A673 (cell line): ENCODE data around the gene IQGAP1. TPM values are rescaled to one million over a fixed set of nuclear protein-coding genes. Genes with fewer than 3 reads are reported as not detected.
A peak's percentile ranks its signal among the peaks of the same experiment; 100 is the strongest.

Experiments used
- BruUV-seq: library from RNA; stranded (reverse); fragments of 400-500 nt; replicated peaks from 2 replicates; lab custom pipeline; 2021; lab: Mats Ljungman, UMichigan
- CTCF ChIA-PET: fragments of 300-600 bp; sonication (Branson Sonifier 250); formaldehyde crosslinking; loops from one replicate; lab custom pipeline; 2022; ENCODE audit warnings: antibody characterized with exemption; lab: Charles Lee
- POLR2A ChIA-PET: fragments of 300-600 bp; sonication (Branson Sonifier 250); formaldehyde crosslinking; loops from one replicate; lab custom pipeline; 2022; ENCODE audit warnings: antibody characterized with exemption; ENCODE audit not compliant: low non-redundant PET; lab: Charles Lee
- DNase-seq: peaks from one replicate; pipeline ENCODE4 v3.0.0-alpha.2; 2015; ENCODE audit warnings: low spot score
- H3K27ac ChIP-seq: fragments of 200-600 bp; sonication (generic); 2 replicates; pipeline ENCODE4 v1.5.1; 2016; ENCODE audit warnings: mixed run types, low read depth, mild to moderate bottlenecking, mixed read lengths, antibody characterized with exemption, low read length; ENCODE audit not compliant: poor library complexity, severe bottlenecking
- H3K27me3 ChIP-seq: fragments of 200-600 bp; sonication (generic); replicated peaks from 2 replicates; pipeline ENCODE4 v1.6.1; 2017; ENCODE audit warnings: mixed run types, low read depth, mild to moderate bottlenecking, mixed read lengths, antibody characterized with exemption, low read length; ENCODE audit not compliant: insufficient read depth, poor library complexity
- H3K36me3 ChIP-seq: fragments of 200-600 bp; sonication (generic); 2 replicates; pipeline ENCODE4 v1.6.1; 2016; ENCODE audit warnings: mixed run types, mild to moderate bottlenecking, mixed read lengths, antibody characterized with exemption, low read length; ENCODE audit not compliant: insufficient read depth, poor library complexity, severe bottlenecking
- H3K4me1 ChIP-seq: fragments of 200-600 bp; sonication (generic); 2 replicates; pipeline ENCODE4 v1.6.1; 2017; ENCODE audit warnings: mixed run types, mild to moderate bottlenecking, mixed read lengths, antibody characterized with exemption, low read length; ENCODE audit not compliant: insufficient read depth, poor library complexity, severe bottlenecking
- H3K4me3 ChIP-seq: fragments of 200-600 bp; sonication (generic); 2 replicates; pipeline ENCODE4 v1.5.1; 2016; ENCODE audit warnings: low read depth, mixed run types, mild to moderate bottlenecking, mixed read lengths, low read length; ENCODE audit not compliant: poor library complexity, severe bottlenecking
- H3K9me3 ChIP-seq: fragments of 200-600 bp; sonication (generic); 2 replicates; pipeline ENCODE4 v1.6.1; 2016; ENCODE audit warnings: mixed run types, low read depth, mild to moderate bottlenecking, mixed read lengths, antibody characterized with exemption, low read length; ENCODE audit not compliant: poor library complexity, severe bottlenecking
- EZH2 ChIP-seq: fragments of 200-600 bp; sonication (generic); IDR thresholded peaks from 2 replicates; pipeline ENCODE4 v1.6.1; 2017; ENCODE audit warnings: borderline replicate concordance, low read depth, mild to moderate bottlenecking, mixed read lengths, antibody characterized with exemption, low read length; ENCODE audit not compliant: poor library complexity, severe bottlenecking
- intact Hi-C: fragments of 100-400 bp; cut with micrococcal nuclease; formaldehyde crosslinking; loops from one replicate; pipeline ENCODE4 v1.10.0; 2022; ENCODE audit not compliant: unreplicated experiment
- total RNA-seq: library from RNA; stranded (reverse); gene quantifications from 2 replicates; pipeline ENCODE4 v1.2.3, GENCODE V29; 2021
- TF ChIP-seq, protein P1 (sequence below): fragments of 300-800, 200-600 bp; sonication (generic); conservative IDR thresholded peaks from 2 replicates; pipeline ENCODE4 v1.5.1; 2017; ENCODE audit warnings: low read depth, mild to moderate bottlenecking, antibody characterized with exemption, low read length, moderate library complexity, mixed read lengths

The IQGAP1 gene
- total RNA-seq, 1 experiment from 2014 or later, result 119 TPM

DNA sequence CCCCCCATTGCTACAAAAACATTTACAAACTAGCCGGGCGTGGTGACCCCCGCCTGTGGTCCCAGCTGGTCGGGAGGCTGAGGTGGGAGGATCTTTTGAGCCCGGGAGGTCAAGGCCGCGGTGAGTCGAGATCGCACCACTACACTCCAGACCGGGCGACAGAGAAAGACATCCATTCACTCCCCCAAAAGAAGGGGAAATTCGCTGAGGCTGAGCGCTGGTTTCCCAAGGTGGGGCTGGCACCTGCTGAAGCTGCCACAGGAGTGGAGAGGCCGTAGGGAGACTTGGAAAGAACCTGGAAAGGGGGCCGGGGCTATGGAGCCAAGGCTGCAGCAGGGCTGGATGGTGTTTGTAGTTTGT is 140.9 kb downstream of the IQGAP1 start:
- H3K4me1 ChIP-seq, result peaks cover 5% of the 10 kb centered on the region
- H3K27me3 ChIP-seq, result no peaks in the 10 kb centered on the region
- H3K9me3 ChIP-seq, result no peaks in the 10 kb centered on the region
- TF ChIP-seq, protein P1, sequence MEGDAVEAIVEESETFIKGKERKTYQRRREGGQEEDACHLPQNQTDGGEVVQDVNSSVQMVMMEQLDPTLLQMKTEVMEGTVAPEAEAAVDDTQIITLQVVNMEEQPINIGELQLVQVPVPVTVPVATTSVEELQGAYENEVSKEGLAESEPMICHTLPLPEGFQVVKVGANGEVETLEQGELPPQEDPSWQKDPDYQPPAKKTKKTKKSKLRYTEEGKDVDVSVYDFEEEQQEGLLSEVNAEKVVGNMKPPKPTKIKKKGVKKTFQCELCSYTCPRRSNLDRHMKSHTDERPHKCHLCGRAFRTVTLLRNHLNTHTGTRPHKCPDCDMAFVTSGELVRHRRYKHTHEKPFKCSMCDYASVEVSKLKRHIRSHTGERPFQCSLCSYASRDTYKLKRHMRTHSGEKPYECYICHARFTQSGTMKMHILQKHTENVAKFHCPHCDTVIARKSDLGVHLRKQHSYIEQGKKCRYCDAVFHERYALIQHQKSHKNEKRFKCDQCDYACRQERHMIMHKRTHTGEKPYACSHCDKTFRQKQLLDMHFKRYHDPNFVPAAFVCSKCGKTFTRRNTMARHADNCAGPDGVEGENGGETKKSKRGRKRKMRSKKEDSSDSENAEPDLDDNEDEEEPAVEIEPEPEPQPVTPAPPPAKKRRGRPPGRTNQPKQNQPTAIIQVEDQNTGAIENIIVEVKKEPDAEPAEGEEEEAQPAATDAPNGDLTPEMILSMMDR, result no peak
- no peak for TF ChIP-seq EZH2
- ChIA-PET CTCF (no interaction called here), POLR2A (no interaction called here)
- H3K36me3 ChIP-seq, result no peaks in the 10 kb centered on the region
- no TSS peak for BruUV-seq
- DNase-seq, result no peak
- H3K27ac ChIP-seq, result peak overlapping the region; percentile 80
- intact Hi-C loops, result no loop called here
- peak overlapping the region; percentile 83 for H3K4me3 ChIP-seq

DNA sequence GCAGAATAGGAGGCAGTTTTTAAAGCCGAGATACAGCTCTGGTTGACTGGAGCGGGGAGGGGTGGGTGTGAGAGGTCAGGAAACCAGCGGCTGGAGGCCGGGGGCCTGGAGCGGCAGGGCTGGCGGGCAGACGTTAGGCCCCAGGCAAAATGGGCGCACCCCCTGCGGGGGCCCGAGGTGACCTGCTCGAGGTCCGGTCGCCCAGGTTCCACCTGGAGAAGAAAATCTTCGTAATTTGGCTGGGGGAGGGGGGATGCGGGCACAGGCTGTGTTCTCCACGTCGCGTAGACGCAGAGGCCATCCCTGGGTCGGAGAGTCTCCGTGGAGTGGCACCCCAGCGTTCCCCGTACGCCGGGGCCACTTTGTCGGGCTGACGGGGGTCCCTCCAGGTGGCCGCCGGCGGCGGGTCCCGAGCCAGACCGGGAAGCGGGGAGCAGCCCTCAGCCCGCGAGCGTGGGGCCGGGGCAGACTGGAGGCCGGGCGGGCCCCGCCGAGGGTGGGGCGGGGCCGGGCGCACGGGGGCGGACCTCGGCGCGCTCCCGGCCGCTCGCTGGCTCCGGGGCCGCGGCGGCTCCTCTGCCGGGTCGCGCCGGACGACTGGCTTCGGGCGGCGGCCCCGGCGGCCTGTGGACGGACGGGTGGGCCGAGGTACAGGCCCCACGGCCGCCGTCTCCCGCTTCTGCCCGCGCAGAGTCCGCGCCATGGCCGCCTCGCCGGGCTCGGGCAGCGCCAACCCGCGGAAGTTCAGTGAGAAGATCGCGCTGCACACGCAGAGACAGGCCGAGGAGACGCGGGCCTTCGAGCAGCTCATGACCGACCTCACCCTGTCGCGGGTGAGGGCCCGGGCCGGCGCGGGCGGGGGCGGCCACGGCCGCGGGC is 141.6 kb downstream of the IQGAP1 start, which contains the start of gene CRTC3:
CRTC3 (plus strand) TSS at position 553 of the 879 bp plus-strand sequence; CDS start at position 702, 149 bp downstream.
- peaks cover 11% of the 10 kb centered on the region for H3K4me1 ChIP-seq
- peak; percentile 69 for DNase-seq
- no peaks in the 10 kb centered on the region for H3K9me3 ChIP-seq
- intact Hi-C loops, result loop anchor here (5.0 kb wide), 1 partner anchor 63 kb away; no protein-coding TSS in a partner anchor
- H3K4me3 ChIP-seq, result peak within 1 kb of the TSS; percentile 83
- H3K27me3 ChIP-seq, result no peaks in the 10 kb centered on the region
- H3K27ac ChIP-seq, result peak within 1 kb of the TSS; percentile 80
- CTCF ChIA-PET, result no interaction called here
- BruUV-seq, result no TSS peak
- H3K36me3 ChIP-seq, result no peaks in the 10 kb centered on the region
- POLR2A ChIA-PET, result no interaction called here
- TF ChIP-seq, protein P1, result no peak; the same call in 1 of the 2 replicates
- no peak for TF ChIP-seq EZH2

DNA sequence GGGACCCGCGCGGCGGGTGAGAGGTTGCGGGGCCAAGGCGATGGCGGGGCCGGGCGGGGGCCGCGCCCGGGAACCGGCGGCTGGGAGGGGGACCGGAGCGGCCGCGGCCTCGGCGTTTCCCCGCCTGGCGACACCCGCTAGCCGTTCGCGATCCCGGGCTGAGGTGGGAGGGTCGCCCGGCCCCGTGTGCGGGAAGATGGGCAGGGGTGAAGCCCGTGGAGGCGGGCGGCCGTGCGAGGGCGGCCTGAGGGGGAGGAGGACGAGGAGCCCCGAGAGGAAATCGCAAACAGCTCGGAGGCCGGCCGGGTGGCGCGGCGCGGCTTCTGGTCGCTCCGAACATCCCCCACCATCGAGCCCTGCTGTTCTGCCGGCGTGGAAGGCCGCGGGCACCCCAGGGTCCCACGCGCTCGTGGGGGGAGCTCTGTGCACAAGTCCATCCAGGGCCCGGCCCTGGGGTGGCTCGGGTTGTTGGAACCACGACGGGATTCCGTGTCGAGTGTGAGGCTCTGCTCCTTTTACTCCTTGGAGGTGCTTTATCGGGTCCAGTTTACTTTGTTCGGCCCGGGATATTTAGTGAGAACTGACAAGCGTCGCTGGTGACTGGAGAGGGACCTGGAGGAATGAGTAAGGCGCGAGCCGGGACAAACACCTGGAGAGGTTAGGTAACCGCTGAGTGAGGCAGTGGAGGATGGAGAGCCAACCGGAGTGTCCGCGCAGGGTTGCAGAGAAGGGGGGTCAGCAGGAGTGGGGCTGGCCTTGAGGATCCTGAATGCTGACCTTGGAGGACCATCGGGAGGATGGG is 142.4 kb downstream of the IQGAP1 start:
- Histone ChIP-seq H3K36me3 (no peaks in the 10 kb centered on the region), H3K9me3 (no peaks in the 10 kb centered on the region), H3K27ac (peak overlapping the region; percentile 80), H3K27me3 (no peaks in the 10 kb centered on the region), H3K4me1 (peaks cover 18% of the 10 kb centered on the region), H3K4me3 (peak overlapping the region; percentile 83)
- peak; percentile 39 for DNase-seq
- ChIA-PET POLR2A (no interaction called here), CTCF (no interaction called here)
- BruUV-seq, result no TSS peak
- intact Hi-C loops, result loop anchor here (5.0 kb wide), 1 partner anchor 62 kb away; no protein-coding TSS in a partner anchor
- no peak for TF ChIP-seq EZH2
- TF ChIP-seq, protein P1, result no peak
